Suprapubic skin (tissue), 4 donors: ENCODE data around the gene CD109. TPM values are rescaled to one million over a fixed set of nuclear protein-coding genes. Genes with fewer than 3 reads are reported as not detected.
"Not testable (repeated sequence)": the region's sequence is repeated elsewhere in the genome, so short reads cannot be mapped to it uniquely, and the experiment has no call there.

Experiments used
- DNase-seq, 2 donors: peaks; one replicate each; pipeline ENCODE4 v3.0.0-alpha.2; 2019; ENCODE audit warnings: low spot score in 2 of 2
- H3K27ac ChIP-seq: fragments of 200-600 bp; sonication (generic); one replicate; pipeline ENCODE4 v1.5.1; 2019
- H3K27me3 ChIP-seq: fragments of 200-600 bp; sonication (generic); one replicate; pipeline ENCODE4 v1.5.1; 2019
- H3K36me3 ChIP-seq: fragments of 200-600 bp; sonication (generic); one replicate; pipeline ENCODE4 v1.5.1; 2019
- H3K4me1 ChIP-seq: fragments of 200-600 bp; sonication (generic); one replicate; pipeline ENCODE4 v1.5.1; 2019
- H3K4me3 ChIP-seq: fragments of 200-600 bp; sonication (generic); one replicate; pipeline ENCODE4 v1.5.1; 2019; ENCODE audit warnings: mild to moderate bottlenecking
- H3K9me3 ChIP-seq: fragments of 200-600 bp; sonication (generic); one replicate; pipeline ENCODE4 v1.5.1; 2019
- EP300 ChIP-seq: sonication (generic); formaldehyde crosslinking; IDR thresholded peaks from one replicate; pipeline ENCODE4 v1.6.1; 2017; ENCODE audit warnings: antibody characterized with exemption
- POLR2A ChIP-seq, 2 donors: fragments of 450-650 bp; IDR thresholded peaks; one replicate each; pipeline ENCODE4 v1.6.1; 2017; ENCODE audit warnings: antibody characterized with exemption in 2 of 2, mild to moderate bottlenecking in 2 of 2, moderate library complexity in 2 of 2
- POLR2AphosphoS5 ChIP-seq, 3 donors: sonication (generic); formaldehyde crosslinking; IDR thresholded peaks; one replicate each; pipeline ENCODE4 v1.6.1; 2017; ENCODE audit warnings: antibody characterized with exemption in 3 of 3
- WGBS: methylation state at CpG from one replicate; pipeline ENCODE4 v1.1.5; 2018; 5-methylcytosine and 5-hydroxymethylcytosine counted together
- total RNA-seq, 4 donors: library from RNA; depleted of rRNA; stranded (reverse); fragments of >200 nt; gene quantifications; one replicate each; pipeline ENCODE4 v1.1.0, GENCODE V29; 2016
- TF ChIP-seq, protein P1 (sequence below), 2 donors: fragments of 200-600 bp in 1 of 2; fragments of 450-650 bp in 1 of 2; sonication (generic) in 1 of 2; IDR thresholded peaks; one replicate each; pipeline ENCODE4 v1.5.1; 2016 to 2019; ENCODE audit warnings: antibody characterized with exemption in 2 of 2, mild to moderate bottlenecking in 1 of 2, moderate library complexity in 1 of 2

Gene CD109
- total RNA-seq, 4 donors from 2014 or later = 27.5 to 48.2 (median 43.1) TPM

DNA sequence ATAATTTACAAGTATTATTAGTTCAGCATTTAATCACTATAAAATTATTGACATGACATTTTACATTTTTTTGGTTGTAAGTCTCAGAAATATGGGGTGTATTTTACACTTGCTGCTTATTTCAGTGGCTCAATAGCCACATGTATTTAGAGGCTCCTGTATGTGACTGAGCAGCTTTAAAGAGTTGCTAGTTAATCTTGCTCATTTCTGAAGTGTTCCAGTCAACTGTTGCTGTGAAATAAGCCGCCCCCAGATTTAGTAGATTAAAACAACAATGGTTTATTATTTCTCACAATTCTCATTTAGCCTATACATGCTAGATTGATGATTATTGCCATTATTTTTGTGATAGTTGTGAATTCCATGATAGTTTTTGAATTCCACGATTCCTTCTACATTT is 23.0 kb downstream of the CD109 start:
- peaks cover 5% of the 10 kb centered on the region for H3K4me1 ChIP-seq
- H3K27ac ChIP-seq = no peak overlapping the region
- H3K9me3 ChIP-seq = no peaks in the 10 kb centered on the region
- no peak overlapping the region for H3K4me3 ChIP-seq
- no peaks in the 10 kb centered on the region for H3K27me3 ChIP-seq
- TF ChIP-seq POLR2AphosphoS5 (IDR thresholded peaks at IDR 0.05) = no peak
- TF ChIP-seq, protein P1, sequence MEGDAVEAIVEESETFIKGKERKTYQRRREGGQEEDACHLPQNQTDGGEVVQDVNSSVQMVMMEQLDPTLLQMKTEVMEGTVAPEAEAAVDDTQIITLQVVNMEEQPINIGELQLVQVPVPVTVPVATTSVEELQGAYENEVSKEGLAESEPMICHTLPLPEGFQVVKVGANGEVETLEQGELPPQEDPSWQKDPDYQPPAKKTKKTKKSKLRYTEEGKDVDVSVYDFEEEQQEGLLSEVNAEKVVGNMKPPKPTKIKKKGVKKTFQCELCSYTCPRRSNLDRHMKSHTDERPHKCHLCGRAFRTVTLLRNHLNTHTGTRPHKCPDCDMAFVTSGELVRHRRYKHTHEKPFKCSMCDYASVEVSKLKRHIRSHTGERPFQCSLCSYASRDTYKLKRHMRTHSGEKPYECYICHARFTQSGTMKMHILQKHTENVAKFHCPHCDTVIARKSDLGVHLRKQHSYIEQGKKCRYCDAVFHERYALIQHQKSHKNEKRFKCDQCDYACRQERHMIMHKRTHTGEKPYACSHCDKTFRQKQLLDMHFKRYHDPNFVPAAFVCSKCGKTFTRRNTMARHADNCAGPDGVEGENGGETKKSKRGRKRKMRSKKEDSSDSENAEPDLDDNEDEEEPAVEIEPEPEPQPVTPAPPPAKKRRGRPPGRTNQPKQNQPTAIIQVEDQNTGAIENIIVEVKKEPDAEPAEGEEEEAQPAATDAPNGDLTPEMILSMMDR (IDR thresholded peaks at IDR 0.05) = no peak
- TF ChIP-seq EP300 = no peak
- TF ChIP-seq POLR2A (IDR thresholded peaks at IDR 0.05) = no peak
- H3K36me3 ChIP-seq = no peaks in the 10 kb centered on the region
- WGBS = 84% methylated on average over 2 of the region's 2 CpGs
- no peak for DNase-seq

DNA sequence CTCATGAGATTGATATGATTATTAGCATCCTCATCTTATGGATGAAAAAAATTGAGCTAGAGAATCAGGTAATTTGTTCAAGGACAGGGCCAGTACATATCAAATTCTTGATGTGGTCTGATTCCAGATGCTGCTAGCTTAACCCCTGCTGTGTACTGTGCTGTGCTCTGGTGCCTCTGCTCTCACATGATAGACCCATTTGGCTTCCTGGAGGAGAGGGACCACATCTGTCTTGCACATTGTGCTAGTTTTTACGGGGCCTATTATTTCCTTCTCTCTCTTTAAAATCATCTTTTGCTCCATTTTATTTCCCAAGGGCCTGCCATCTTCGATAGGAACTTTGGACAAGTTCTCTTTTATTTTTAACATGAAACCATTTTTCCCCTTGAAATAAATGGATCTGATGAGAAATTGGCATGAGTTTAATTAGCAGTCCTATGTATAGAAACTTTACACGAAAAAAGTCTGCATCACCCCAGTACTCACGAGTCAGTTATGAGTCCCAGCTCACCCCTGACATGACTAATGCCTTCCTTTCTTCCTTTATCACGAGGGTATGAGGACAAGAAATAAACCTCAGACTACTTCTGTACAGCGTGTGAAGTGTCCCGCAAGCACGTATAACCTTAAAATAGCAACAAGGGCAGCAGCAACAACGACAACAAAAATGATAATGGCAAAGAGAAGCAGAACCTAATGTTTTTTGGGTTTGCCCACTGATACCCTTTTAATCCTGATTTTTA is 26.5 kb downstream of the CD109 start:
- TF ChIP-seq POLR2AphosphoS5 (IDR thresholded peaks at IDR 0.05) (no peak), EP300 (no peak), POLR2A (IDR thresholded peaks at IDR 0.05) (no peak)
- TF ChIP-seq, protein P1 (IDR thresholded peaks at IDR 0.05) = no peak
- Histone ChIP-seq H3K27ac (peak overlapping the region; percentile 1), H3K9me3 (no peaks in the 10 kb centered on the region), H3K4me3 (no peak overlapping the region), H3K36me3 (no peaks in the 10 kb centered on the region), H3K4me1 (peaks cover 13% of the 10 kb centered on the region), H3K27me3 (no peaks in the 10 kb centered on the region)
- WGBS = 57% methylated on average over 9 of the region's 9 CpGs
- no peak for DNase-seq

DNA sequence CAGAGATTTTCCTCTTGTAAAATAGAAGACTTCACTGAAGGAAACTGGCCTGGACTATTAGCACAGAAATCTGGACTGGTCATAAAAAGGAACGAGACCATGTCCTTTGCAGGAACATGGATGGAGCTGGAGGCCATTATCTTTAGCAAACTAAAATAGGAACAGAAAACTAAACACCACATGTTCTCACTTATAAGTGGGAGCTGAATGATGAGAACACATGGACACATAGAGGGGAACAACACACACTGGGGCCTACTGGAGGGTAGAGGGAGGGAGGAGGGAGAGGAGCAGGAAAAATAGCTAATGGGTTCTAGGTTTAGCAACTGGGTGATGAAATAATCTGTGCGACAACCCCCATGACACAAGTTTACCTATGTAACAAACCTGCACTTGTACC is 27.5 kb downstream of the CD109 start:
- not testable (repeated sequence) for DNase-seq, H3K9me3 ChIP-seq, H3K4me3 ChIP-seq, H3K27me3 ChIP-seq, H3K36me3 ChIP-seq
- Histone ChIP-seq H3K4me1 (peaks cover 13% of the 10 kb centered on the region), H3K27ac (peak overlapping the region; percentile 1)
- WGBS = 66% methylated on average over 2 of the region's 2 CpGs

DNA sequence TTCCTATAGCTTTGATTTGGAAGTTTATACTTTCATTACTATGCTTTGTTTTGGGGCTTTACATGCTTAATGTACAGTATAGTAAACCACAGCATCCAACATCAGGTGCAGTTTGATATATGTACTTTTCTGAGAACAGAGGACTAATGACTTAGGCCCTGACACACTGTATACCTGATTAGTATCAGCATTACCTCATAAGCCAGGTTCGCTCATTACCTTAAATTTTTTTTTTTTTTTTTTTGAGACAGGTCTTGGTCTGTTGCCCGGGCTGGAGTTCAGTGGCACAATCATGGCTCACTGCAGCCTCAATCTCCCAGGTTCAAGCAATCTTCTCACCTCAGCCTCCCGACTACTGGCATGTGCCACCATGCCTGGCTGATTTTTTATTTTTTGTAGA is 28.4 kb downstream of the CD109 start:
- WGBS = 78% methylated on average over 3 of the region's 3 CpGs

DNA sequence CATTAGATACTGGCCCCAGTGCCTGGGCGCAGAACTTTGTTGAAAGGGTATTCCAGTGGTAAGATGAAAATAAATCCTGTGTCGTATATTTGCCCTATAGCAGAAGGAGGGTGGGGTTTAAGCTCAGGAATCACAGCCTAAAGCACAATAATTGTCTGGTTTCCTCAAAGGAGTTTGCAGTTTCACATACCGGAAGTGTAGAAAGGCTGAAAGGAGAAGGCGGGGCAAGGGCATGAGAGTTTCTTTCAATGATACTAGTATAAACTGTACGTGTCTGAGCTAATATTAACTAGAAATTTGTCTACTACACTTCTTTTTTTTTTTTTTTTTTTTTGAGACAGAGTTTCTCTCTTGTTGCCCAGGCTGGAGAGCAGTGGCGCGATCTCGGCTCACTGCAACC is 29.2 kb downstream of the CD109 start:
- H3K36me3 ChIP-seq, H3K4me3 ChIP-seq, H3K27ac ChIP-seq, DNase-seq, H3K9me3 ChIP-seq, H3K27me3 ChIP-seq: not testable (repeated sequence)
- WGBS = 38% methylated on average over 8 of the region's 8 CpGs
- H3K4me1 ChIP-seq = peaks cover 13% of the 10 kb centered on the region

More for the DNA sequence above, 28.4 kb downstream of the CD109 start:
- Histone ChIP-seq H3K36me3 (no peaks in the 10 kb centered on the region), H3K4me3 (no peak overlapping the region), H3K9me3 (no peaks in the 10 kb centered on the region), H3K4me1 (peaks cover 13% of the 10 kb centered on the region), H3K27ac (no peak overlapping the region), H3K27me3 (no peaks in the 10 kb centered on the region)
- DNase-seq = no peak
- no peak for TF ChIP-seq EP300
- no peak for TF ChIP-seq POLR2AphosphoS5 (IDR thresholded peaks at IDR 0.05)
- no peak for TF ChIP-seq POLR2A (IDR thresholded peaks at IDR 0.05)
- TF ChIP-seq, protein P1 (IDR thresholded peaks at IDR 0.05) = no peak

DNA sequence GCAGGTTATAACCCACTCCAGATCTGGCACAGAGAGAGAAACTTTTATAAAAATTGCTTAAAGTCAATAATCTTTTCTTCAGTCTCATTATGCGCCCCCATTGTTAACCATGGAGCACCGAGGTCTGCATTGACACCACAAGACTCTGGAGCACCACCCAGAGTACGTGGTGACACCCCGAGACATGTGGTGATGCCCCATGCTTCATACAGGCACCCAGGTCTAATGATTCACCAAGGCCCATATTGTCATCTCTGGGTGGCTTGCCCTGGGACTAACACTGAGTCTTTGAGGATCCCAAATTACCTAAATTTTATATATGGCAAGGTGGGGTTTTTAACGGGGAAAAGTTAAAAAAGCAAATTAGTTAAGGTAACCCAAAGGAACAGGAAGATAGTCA is 31.1 kb downstream of the CD109 start:
- H3K4me1 ChIP-seq = peaks cover 13% of the 10 kb centered on the region
- 96% methylated on average over 5 of the region's 5 CpGs for WGBS
- TF ChIP-seq POLR2A (IDR thresholded peaks at IDR 0.05) (no peak), POLR2AphosphoS5 (IDR thresholded peaks at IDR 0.05) (no peak), EP300 (no peak)
- TF ChIP-seq, protein P1 (IDR thresholded peaks at IDR 0.05) = no peak
- H3K4me3 ChIP-seq = no peak overlapping the region
- H3K27me3 ChIP-seq = no peaks in the 10 kb centered on the region
- H3K36me3 ChIP-seq = peaks cover 7% of the 10 kb centered on the region
- DNase-seq = no peak
- H3K9me3 ChIP-seq = no peaks in the 10 kb centered on the region
- no peak overlapping the region for H3K27ac ChIP-seq
